SK-N-SH (cell line): Measurements from ENCODE around the gene RBCK1. TPM values are rescaled to one million over a fixed set of nuclear protein-coding genes. Genes with fewer than 3 reads are reported as not detected.

Experiments
- polyA plus RNA-seq, 3 experiments: library from polyadenylated mRNA; depleted of rRNA; stranded (reverse); fragments of >200 nt; gene quantifications; 2 replicates each; pipeline ENCODE4 v1.2.3, GENCODE V29; 2012
- small RNA-seq, 7 experiments: library from RNA; depleted of rRNA; stranded (forward); fragments of <200 nt; gene quantifications; one replicate each; pipeline ENCODE3, GENCODE V24; 2012

RBCK1 gene
- polyA plus RNA-seq, 1 of the 3 experiments (the other 2 are of a cell fraction): 105 TPM

Small RNA genes within 50 kb of the gene (small RNA-seq; reads per million reads assigned to genes)
- 0 reads per million in 7 experiments for gene RF00019

Other genes with a start within 250 kb of the RBCK1 start
- gene DEFB128, start 218.6 kb upstream of the RBCK1 start, polyA plus RNA-seq (2012; rRNA removed): not detected in 2 replicates
- not detected in 2 replicates for gene DEFB129, start 181.0 kb upstream of the RBCK1 start, polyA plus RNA-seq (2012; rRNA removed)
- not detected in 2 replicates for gene DEFB132, start 150.6 kb upstream of the RBCK1 start, polyA plus RNA-seq (2012; rRNA removed)
- 16.6 and 19.4 TPM in 2 replicates for gene C20orf96, start 117.5 kb upstream of the RBCK1 start, polyA plus RNA-seq (2012; rRNA removed)
- gene ZCCHC3, start 110.7 kb upstream of the RBCK1 start, polyA plus RNA-seq (2012; rRNA removed): 9.0 and 9.5 TPM in 2 replicates
- 7.0 and 11.3 TPM in 2 replicates for gene SOX12, start 82.7 kb upstream of the RBCK1 start, polyA plus RNA-seq (2012; rRNA removed)
- 88.6 and 146 TPM in 2 replicates for gene NRSN2, start 61.2 kb upstream of the RBCK1 start, polyA plus RNA-seq (2012; rRNA removed)
- gene TRIB3, start 27.5 kb upstream of the RBCK1 start, polyA plus RNA-seq (2012; rRNA removed): 13.2 and 16.6 TPM in 2 replicates
- gene TBC1D20, start 54.2 kb downstream of the RBCK1 start, polyA plus RNA-seq (2012; rRNA removed): 27.7 and 37.7 TPM in 2 replicates
- 61.9 and 71.4 TPM in 2 replicates for gene CSNK2A1, start 135.5 kb downstream of the RBCK1 start, polyA plus RNA-seq (2012; rRNA removed)
- 0.15 TPM in 1 of 2 replicates, not detected in the other for gene TCF15, start 202.0 kb downstream of the RBCK1 start, polyA plus RNA-seq (2012; rRNA removed)
- 26.2 and 36.0 TPM in 2 replicates for gene SRXN1, start 244.9 kb downstream of the RBCK1 start, polyA plus RNA-seq (2012; rRNA removed)